GM23338 (cell line): ENCODE measurements around the gene SAPCD1. TPM values are rescaled to one million over a fixed set of nuclear protein-coding genes. Genes with fewer than 3 reads are reported as not detected.

Experiments
- ATAC-seq: fragments of 200-7000 bp; cut with Tn5 transposase; 3 replicates; pipeline ENCODE4 v1.9.1; 2020
- DNase-seq: peaks from one replicate; pipeline ENCODE4 v3.0.0-alpha.2; 2015; ENCODE audit warnings: low spot score
- H2AFZ ChIP-seq: fragments of 200-600 bp; sonication (generic); 2 replicates; pipeline ENCODE4 v1.8.0; 2016; ENCODE audit warnings: antibody characterized with exemption, mild to moderate bottlenecking, moderate library complexity
- H3F3A ChIP-seq: fragments of 200-600 bp; sonication (generic); replicated peaks from 2 replicates; pipeline ENCODE4 v1.8.0; 2017; ENCODE audit warnings: antibody characterized with exemption, mixed run types, low read depth
- H3K27ac ChIP-seq: fragments of 200-600 bp; sonication (generic); 2 replicates; pipeline ENCODE4 v1.6.1; 2016; ENCODE audit warnings: low read depth
- H3K27me3 ChIP-seq: fragments of 200-600 bp; sonication (generic); 2 replicates; pipeline ENCODE4 v1.8.0; 2016; ENCODE audit warnings: mild to moderate bottlenecking, mixed run types, moderate library complexity; ENCODE audit not compliant: insufficient read depth
- H3K36me3 ChIP-seq: fragments of 200-600 bp; sonication (generic); 2 replicates; pipeline ENCODE4 v1.8.0; 2016; ENCODE audit warnings: mild to moderate bottlenecking; ENCODE audit not compliant: insufficient read depth
- H3K4me1 ChIP-seq: fragments of 200-600 bp; sonication (generic); 2 replicates; pipeline ENCODE4 v1.8.0; 2016; ENCODE audit warnings: mild to moderate bottlenecking, moderate library complexity; ENCODE audit not compliant: insufficient read depth
- H3K4me2 ChIP-seq: fragments of 200-600 bp; sonication (generic); 2 replicates; pipeline ENCODE4 v1.7.1; 2017; ENCODE audit warnings: mixed run types
- H3K4me3 ChIP-seq: fragments of 200-600 bp; sonication (generic); 2 replicates; pipeline ENCODE4 v1.6.1; 2016; ENCODE audit warnings: mixed run types
- H3K79me2 ChIP-seq: fragments of 200-600 bp; sonication (generic); replicated peaks from 2 replicates; pipeline ENCODE4 v1.8.0; 2017; ENCODE audit warnings: mild to moderate bottlenecking; ENCODE audit not compliant: insufficient read depth
- H3K9me2 ChIP-seq: fragments of 200-600 bp; sonication (generic); 2 replicates; pipeline ENCODE4 v1.8.0; 2017; ENCODE audit not compliant: insufficient read depth
- H4K20me1 ChIP-seq: fragments of 200-600 bp; sonication (generic); replicated peaks from 2 replicates; pipeline ENCODE4 v1.8.0; 2017; ENCODE audit warnings: mild to moderate bottlenecking; ENCODE audit not compliant: insufficient read depth
- H3K27ac Mint-ChIP-seq: 2 replicates; pipeline ENCODE4 v1.8.0; 2020; ENCODE audit warnings: inconsistent platforms, mild to moderate bottlenecking, moderate library complexity, mixed read lengths
- H3K27me3 Mint-ChIP-seq: 3 replicates; pipeline ENCODE4 v1.8.0; 2022; ENCODE audit warnings: low read depth, mild to moderate bottlenecking, moderate library complexity, mixed read lengths, inconsistent platforms; ENCODE audit not compliant: insufficient read depth, poor library complexity
- H3K36me3 Mint-ChIP-seq: 3 replicates; pipeline ENCODE4 v1.8.0; 2021; ENCODE audit warnings: low read depth, mild to moderate bottlenecking, inconsistent platforms, moderate library complexity, mixed read lengths
- H3K4me1 Mint-ChIP-seq: 3 replicates; pipeline ENCODE4 v1.8.0; 2020; ENCODE audit warnings: mild to moderate bottlenecking, inconsistent platforms, mixed read lengths
- H3K4me3 Mint-ChIP-seq: 3 replicates; pipeline ENCODE4 v1.8.0; 2021; ENCODE audit warnings: moderate library complexity, mild to moderate bottlenecking, inconsistent platforms, mixed read lengths
- H3K9me3 Mint-ChIP-seq: 3 replicates; pipeline ENCODE4 v1.8.0; 2020; ENCODE audit warnings: moderate library complexity, mild to moderate bottlenecking, inconsistent platforms, mixed read lengths
- CREB1 ChIP-seq: fragments of 250-450 bp; sonication (Bioruptor Pico); IDR thresholded peaks from 2 replicates; pipeline ENCODE4 v1.5.0; 2020; ENCODE audit warnings: low read depth, mild to moderate bottlenecking, moderate library complexity
- EZH2 ChIP-seq: fragments of 200-600 bp; sonication (generic); IDR thresholded peaks from one replicate; pipeline ENCODE4 v1.8.0; 2017; ENCODE audit warnings: antibody characterized with exemption, mild to moderate bottlenecking, low read depth; ENCODE audit not compliant: unreplicated experiment
- EZH2phosphoT487 ChIP-seq: fragments of 200-600 bp; sonication (generic); IDR thresholded peaks from one replicate; pipeline ENCODE4 v1.8.1; 2018; ENCODE audit warnings: antibody characterized with exemption; ENCODE audit not compliant: unreplicated experiment
- NANOG ChIP-seq: IDR thresholded peaks from 2 replicates; pipeline ENCODE4 v1.6.1; 2016; ENCODE audit warnings: antibody characterized with exemption, borderline replicate concordance
- POLR2AphosphoS5 ChIP-seq: IDR thresholded peaks from 2 replicates; pipeline ENCODE4 v1.6.1; 2016; ENCODE audit warnings: antibody characterized with exemption, low read depth
- ZNF114 ChIP-seq: fragments of 250-450 bp; sonication (Bioruptor Pico); IDR thresholded peaks from 2 replicates; pipeline ENCODE4 v1.5.0; 2020; ENCODE audit warnings: mild to moderate bottlenecking, moderate library complexity
- polyA plus RNA-seq: library from polyadenylated mRNA; unstranded; fragments of >200 nt; fragmentation: Nextera tagmentation; extraction: Ambion mirVana; gene quantifications from 2 replicates; pipeline ENCODE4 v1.2.1, GENCODE V29; 2016
- total RNA-seq: library from RNA; depleted of rRNA; stranded (reverse); fragments of >200 nt; shearing (Covaris generic); gene quantifications from 2 replicates; pipeline ENCODE4 v1.2.3, GENCODE V29; 2014
- TF ChIP-seq, protein P1 (sequence below): fragments of 250-450 bp; sonication (Bioruptor Pico); IDR thresholded peaks from 2 replicates; pipeline ENCODE4 v1.5.0; 2020; ENCODE audit warnings: mild to moderate bottlenecking, moderate library complexity
- TF ChIP-seq, protein P2 (sequence below): IDR thresholded peaks from 2 replicates; pipeline ENCODE4 v1.6.1; 2016; ENCODE audit warnings: antibody characterized with exemption
- TF ChIP-seq, protein P3 (sequence below), 2 experiments: fragments of 200-600 bp in 1 of 2; sonication (generic) in 1 of 2; conservative IDR thresholded peaks; 2 replicates each; pipeline versions ENCODE4 v1.5.1 to v1.6.1; 2016 to 2017; ENCODE audit warnings: antibody characterized with exemption in 2 of 2, low read depth in 2 of 2, mild to moderate bottlenecking in 2 of 2, moderate library complexity in 1 of 2
- TF ChIP-seq, protein P4 (sequence below): IDR thresholded peaks from one replicate; pipeline ENCODE4 v1.6.1; 2018; ENCODE audit warnings: antibody characterized with exemption; ENCODE audit not compliant: unreplicated experiment

The SAPCD1 gene
- total and polyA plus RNA-seq, 2 experiments from 2014 or later: 3.9 to 5.0 TPM

DNA sequence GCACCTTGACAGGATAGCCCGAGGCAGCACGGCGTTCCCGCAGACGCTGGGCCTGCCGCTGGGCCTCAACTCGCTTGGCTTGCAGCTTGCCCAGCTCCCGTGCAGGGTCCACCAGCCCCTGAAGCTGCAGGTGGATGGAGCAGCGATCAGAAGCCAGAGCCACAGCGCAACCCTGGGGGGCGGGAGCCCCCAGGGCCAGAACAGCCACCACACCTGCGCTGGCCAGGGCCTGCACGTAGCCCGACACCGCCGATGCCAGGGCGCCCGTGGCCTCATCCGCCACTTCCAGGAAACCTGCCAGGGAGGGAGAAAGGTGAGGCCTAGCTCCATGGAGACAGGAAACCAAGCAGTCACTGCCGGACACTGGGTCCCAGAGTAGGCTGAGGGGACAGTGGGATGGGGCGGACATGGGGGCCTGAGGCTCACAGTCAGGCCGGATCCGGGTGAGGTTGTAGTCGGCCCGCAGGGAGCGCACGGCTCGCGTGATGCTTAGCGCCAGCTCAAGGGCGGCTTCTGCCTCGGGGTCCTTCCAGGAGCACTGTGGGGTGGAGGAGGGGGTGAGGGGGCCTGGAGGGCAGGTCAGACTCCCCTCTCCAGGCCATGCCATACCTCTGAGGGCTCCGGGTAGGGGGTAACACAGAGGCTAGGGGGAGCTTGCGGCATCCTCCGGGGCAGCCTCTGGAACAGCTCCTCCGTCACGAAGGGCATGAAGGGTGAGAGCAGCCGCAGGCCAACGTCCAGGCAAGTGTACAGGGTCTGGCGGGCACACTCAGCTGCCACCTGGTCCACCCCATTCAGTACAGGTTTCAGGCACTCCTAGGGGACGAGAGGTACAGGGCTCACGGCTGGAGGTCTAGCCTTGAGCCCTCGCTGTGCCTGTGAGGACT is 16.8 kb downstream of the SAPCD1 start (continued):
- TF ChIP-seq, protein P1, sequence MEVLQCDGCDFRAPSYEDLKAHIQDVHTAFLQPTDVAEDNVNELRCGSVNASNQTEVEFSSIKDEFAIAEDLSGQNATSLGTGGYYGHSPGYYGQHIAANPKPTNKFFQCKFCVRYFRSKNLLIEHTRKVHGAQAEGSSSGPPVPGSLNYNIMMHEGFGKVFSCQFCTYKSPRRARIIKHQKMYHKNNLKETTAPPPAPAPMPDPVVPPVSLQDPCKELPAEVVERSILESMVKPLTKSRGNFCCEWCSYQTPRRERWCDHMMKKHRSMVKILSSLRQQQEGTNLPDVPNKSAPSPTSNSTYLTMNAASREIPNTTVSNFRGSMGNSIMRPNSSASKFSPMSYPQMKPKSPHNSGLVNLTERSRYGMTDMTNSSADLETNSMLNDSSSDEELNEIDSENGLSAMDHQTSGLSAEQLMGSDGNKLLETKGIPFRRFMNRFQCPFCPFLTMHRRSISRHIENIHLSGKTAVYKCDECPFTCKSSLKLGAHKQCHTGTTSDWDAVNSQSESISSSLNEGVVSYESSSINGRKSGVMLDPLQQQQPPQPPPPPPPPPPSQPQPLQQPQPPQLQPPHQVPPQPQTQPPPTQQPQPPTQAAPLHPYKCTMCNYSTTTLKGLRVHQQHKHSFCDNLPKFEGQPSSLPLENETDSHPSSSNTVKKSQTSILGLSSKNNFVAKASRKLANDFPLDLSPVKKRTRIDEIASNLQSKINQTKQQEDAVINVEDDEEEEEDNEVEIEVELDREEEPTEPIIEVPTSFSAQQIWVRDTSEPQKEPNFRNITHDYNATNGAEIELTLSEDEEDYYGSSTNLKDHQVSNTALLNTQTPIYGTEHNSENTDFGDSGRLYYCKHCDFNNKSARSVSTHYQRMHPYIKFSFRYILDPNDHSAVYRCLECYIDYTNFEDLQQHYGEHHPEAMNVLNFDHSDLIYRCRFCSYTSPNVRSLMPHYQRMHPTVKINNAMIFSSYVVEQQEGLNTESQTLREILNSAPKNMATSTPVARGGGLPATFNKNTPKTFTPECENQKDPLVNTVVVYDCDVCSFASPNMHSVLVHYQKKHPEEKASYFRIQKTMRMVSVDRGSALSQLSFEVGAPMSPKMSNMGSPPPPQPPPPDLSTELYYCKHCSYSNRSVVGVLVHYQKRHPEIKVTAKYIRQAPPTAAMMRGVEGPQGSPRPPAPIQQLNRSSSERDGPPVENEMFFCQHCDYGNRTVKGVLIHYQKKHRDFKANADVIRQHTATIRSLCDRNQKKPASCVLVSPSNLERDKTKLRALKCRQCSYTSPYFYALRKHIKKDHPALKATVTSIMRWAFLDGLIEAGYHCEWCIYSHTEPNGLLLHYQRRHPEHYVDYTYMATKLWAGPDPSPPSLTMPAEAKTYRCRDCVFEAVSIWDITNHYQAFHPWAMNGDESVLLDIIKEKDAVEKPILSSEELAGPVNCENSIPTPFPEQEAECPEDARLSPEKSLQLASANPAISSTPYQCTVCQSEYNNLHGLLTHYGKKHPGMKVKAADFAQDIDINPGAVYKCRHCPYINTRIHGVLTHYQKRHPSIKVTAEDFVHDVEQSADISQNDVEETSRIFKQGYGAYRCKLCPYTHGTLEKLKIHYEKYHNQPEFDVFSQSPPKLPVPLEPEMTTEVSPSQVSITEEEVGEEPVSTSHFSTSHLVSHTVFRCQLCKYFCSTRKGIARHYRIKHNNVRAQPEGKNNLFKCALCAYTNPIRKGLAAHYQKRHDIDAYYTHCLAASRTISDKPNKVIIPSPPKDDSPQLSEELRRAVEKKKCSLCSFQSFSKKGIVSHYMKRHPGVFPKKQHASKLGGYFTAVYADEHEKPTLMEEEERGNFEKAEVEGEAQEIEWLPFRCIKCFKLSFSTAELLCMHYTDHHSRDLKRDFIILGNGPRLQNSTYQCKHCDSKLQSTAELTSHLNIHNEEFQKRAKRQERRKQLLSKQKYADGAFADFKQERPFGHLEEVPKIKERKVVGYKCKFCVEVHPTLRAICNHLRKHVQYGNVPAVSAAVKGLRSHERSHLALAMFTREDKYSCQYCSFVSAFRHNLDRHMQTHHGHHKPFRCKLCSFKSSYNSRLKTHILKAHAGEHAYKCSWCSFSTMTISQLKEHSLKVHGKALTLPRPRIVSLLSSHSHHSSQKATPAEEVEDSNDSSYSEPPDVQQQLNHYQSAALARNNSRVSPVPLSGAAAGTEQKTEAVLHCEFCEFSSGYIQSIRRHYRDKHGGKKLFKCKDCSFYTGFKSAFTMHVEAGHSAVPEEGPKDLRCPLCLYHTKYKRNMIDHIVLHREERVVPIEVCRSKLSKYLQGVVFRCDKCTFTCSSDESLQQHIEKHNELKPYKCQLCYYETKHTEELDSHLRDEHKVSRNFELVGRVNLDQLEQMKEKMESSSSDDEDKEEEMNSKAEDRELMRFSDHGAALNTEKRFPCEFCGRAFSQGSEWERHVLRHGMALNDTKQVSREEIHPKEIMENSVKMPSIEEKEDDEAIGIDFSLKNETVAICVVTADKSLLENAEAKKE (CRISPR knock-in tag): no peak
- TF ChIP-seq EZH2: no peak
- TF ChIP-seq, protein P2, sequence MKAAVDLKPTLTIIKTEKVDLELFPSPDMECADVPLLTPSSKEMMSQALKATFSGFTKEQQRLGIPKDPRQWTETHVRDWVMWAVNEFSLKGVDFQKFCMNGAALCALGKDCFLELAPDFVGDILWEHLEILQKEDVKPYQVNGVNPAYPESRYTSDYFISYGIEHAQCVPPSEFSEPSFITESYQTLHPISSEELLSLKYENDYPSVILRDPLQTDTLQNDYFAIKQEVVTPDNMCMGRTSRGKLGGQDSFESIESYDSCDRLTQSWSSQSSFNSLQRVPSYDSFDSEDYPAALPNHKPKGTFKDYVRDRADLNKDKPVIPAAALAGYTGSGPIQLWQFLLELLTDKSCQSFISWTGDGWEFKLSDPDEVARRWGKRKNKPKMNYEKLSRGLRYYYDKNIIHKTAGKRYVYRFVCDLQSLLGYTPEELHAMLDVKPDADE: no peak
- TF ChIP-seq ZNF114 (CRISPR knock-in tag): no peak
- no peak for TF ChIP-seq POLR2AphosphoS5

DNA sequence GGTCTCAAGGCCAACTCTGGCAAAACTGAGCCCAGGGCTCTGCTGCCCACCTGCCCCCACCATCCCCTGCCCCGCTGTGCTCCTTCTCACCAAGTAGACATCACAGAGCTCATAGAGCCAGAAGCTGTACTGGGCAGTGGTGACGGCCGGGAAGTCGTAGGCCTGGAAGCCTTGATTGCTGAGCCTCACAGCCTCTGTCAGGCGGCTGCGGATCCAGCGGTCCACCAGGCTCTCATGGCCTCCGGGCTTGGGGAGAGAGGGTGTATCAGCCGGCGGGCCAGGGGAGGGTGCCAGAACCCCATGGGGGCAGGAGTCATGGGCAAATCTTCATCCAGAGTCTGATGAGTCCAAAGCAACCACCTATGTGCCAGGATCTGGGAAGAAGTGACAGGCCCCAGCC is 17.5 kb downstream of the SAPCD1 start:
- Histone ChIP-seq H2AFZ (no peak overlapping the region), H3K27ac (no peak overlapping the region), H3K4me1 (no peaks in the 10 kb centered on the region), H4K20me1 (no peaks in the 10 kb centered on the region; the same call in 1 of the 2 replicates), H3K4me3 (no peak overlapping the region), H3K36me3 (no peaks in the 10 kb centered on the region; the same call in 1 of the 2 replicates), H3K9me2 (no peaks in the 10 kb centered on the region), H3K27me3 (no peaks in the 10 kb centered on the region), H3K4me2 (no peak overlapping the region), H3K79me2 (no peaks in the 10 kb centered on the region), H3F3A (peaks cover 4% of the 10 kb centered on the region; the same call in 1 of the 2 replicates)
- Mint-ChIP-seq H3K27me3 (peaks cover 20% of the 10 kb centered on the region), H3K4me3 (no peak overlapping the region), H3K4me1 (no peaks in the 10 kb centered on the region), H3K36me3 (peaks cover 43% of the 10 kb centered on the region), H3K9me3 (no peaks in the 10 kb centered on the region), H3K27ac (no peak overlapping the region)
- ATAC-seq (no peak), DNase-seq (no peak)
- TF ChIP-seq, protein P3, sequence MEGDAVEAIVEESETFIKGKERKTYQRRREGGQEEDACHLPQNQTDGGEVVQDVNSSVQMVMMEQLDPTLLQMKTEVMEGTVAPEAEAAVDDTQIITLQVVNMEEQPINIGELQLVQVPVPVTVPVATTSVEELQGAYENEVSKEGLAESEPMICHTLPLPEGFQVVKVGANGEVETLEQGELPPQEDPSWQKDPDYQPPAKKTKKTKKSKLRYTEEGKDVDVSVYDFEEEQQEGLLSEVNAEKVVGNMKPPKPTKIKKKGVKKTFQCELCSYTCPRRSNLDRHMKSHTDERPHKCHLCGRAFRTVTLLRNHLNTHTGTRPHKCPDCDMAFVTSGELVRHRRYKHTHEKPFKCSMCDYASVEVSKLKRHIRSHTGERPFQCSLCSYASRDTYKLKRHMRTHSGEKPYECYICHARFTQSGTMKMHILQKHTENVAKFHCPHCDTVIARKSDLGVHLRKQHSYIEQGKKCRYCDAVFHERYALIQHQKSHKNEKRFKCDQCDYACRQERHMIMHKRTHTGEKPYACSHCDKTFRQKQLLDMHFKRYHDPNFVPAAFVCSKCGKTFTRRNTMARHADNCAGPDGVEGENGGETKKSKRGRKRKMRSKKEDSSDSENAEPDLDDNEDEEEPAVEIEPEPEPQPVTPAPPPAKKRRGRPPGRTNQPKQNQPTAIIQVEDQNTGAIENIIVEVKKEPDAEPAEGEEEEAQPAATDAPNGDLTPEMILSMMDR (conservative IDR thresholded peaks at IDR 0.05; ENCODE audit: low read depth in 2 of 2): no peak
- TF ChIP-seq NANOG (no peak), EZH2phosphoT487 (no peak), CREB1 (CRISPR knock-in tag) (no peak)
- TF ChIP-seq, protein P4, sequence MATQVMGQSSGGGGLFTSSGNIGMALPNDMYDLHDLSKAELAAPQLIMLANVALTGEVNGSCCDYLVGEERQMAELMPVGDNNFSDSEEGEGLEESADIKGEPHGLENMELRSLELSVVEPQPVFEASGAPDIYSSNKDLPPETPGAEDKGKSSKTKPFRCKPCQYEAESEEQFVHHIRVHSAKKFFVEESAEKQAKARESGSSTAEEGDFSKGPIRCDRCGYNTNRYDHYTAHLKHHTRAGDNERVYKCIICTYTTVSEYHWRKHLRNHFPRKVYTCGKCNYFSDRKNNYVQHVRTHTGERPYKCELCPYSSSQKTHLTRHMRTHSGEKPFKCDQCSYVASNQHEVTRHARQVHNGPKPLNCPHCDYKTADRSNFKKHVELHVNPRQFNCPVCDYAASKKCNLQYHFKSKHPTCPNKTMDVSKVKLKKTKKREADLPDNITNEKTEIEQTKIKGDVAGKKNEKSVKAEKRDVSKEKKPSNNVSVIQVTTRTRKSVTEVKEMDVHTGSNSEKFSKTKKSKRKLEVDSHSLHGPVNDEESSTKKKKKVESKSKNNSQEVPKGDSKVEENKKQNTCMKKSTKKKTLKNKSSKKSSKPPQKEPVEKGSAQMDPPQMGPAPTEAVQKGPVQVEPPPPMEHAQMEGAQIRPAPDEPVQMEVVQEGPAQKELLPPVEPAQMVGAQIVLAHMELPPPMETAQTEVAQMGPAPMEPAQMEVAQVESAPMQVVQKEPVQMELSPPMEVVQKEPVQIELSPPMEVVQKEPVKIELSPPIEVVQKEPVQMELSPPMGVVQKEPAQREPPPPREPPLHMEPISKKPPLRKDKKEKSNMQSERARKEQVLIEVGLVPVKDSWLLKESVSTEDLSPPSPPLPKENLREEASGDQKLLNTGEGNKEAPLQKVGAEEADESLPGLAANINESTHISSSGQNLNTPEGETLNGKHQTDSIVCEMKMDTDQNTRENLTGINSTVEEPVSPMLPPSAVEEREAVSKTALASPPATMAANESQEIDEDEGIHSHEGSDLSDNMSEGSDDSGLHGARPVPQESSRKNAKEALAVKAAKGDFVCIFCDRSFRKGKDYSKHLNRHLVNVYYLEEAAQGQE: no peak
- TF ChIP-seq, protein P2: no peak
